Measurements from ENCODE around the gene CCDC167.

- TF ChIP-seq CTCF (IDR thresholded peaks at IDR 0.05 in 8 of 11, conservative IDR thresholded peaks at IDR 0.05 in 3 of 11) (no peak), POLR2A (IDR thresholded peaks at IDR 0.05) (no peak), POLR2AphosphoS5 (IDR thresholded peaks at IDR 0.05) (no peak)
Measured at GRCh38 chr6:37514837-37515236, 15.1 kb upstream of the CCDC167 start.
